RPMI8226 (cell line): ENCODE results near the gene ERC1.
"Not testable (repeated sequence)": the region's sequence is repeated elsewhere in the genome, so short reads cannot be mapped to it uniquely, and the experiment has no call there.

ENCODE experiments used
- DNase-seq: peaks from one replicate; pipeline ENCODE4 v3.0.0-alpha.2; 2015

Gene ERC1

GRCh38 chr12:1293901-1294300 is 302.9 kb downstream of the ERC1 start:
- DNase-seq = no peak

GRCh38 chr12:1297206-1297605 is 306.2 kb downstream of the ERC1 start:
- no peak for DNase-seq

GRCh38 chr12:1297639-1298175 is 306.7 kb downstream of the ERC1 start:
- no peak for DNase-seq

- DNase-seq = no peak
Measured at GRCh38 chr12:1300460-1300859, 309.4 kb downstream of the ERC1 start.

GRCh38 chr12:1302201-1302870 is 311.3 kb downstream of the ERC1 start:
- DNase-seq = no peak

- no peak for DNase-seq
Measured at GRCh38 chr12:1305063-1305434, 314.0 kb downstream of the ERC1 start.

GRCh38 chr12:1305791-1306500 is 314.9 kb downstream of the ERC1 start:
- no peak for DNase-seq

- DNase-seq = no peak
Measured at GRCh38 chr12:1306817-1307216, 315.8 kb downstream of the ERC1 start.

GRCh38 chr12:1307796-1308195 is 316.8 kb downstream of the ERC1 start:
- no peak for DNase-seq

- no peak for DNase-seq
Measured at GRCh38 chr12:1309613-1310012, 318.6 kb downstream of the ERC1 start.

- DNase-seq = no peak
Measured at GRCh38 chr12:1310653-1311052, 319.6 kb downstream of the ERC1 start.

GRCh38 chr12:1311145-1311544 is 320.1 kb downstream of the ERC1 start:
- DNase-seq = no peak

GRCh38 chr12:1313906-1314305 is 322.9 kb downstream of the ERC1 start:
- DNase-seq = no peak

- DNase-seq = no peak
Measured at GRCh38 chr12:1314523-1314922, 323.5 kb downstream of the ERC1 start.

GRCh38 chr12:1316991-1317390 is 326.0 kb downstream of the ERC1 start:
- not testable (repeated sequence) for DNase-seq

GRCh38 chr12:1318327-1319031 is 327.5 kb downstream of the ERC1 start:
- DNase-seq = no peak

GRCh38 chr12:1319212-1319611 is 328.2 kb downstream of the ERC1 start:
- no peak for DNase-seq

GRCh38 chr12:1320021-1320420 is 329.0 kb downstream of the ERC1 start:
- DNase-seq = no peak

GRCh38 chr12:1322821-1323220 is 331.8 kb downstream of the ERC1 start:
- no peak for DNase-seq

GRCh38 chr12:1324099-1324498 is 333.1 kb downstream of the ERC1 start:
- no peak for DNase-seq

GRCh38 chr12:1324910-1325309 is 333.9 kb downstream of the ERC1 start:
- DNase-seq = no peak

GRCh38 chr12:1325666-1326065 is 334.6 kb downstream of the ERC1 start:
- no peak for DNase-seq

- DNase-seq = no peak
Measured at GRCh38 chr12:1326258-1326657, 335.2 kb downstream of the ERC1 start.

- DNase-seq = no peak
Measured at GRCh38 chr12:1328391-1328790, 337.4 kb downstream of the ERC1 start.
